Endothelial cell of umbilical vein (primary cell): ENCODE results near the gene ADH1A. TPM values are rescaled to one million over a fixed set of nuclear protein-coding genes. Genes with fewer than 3 reads are reported as not detected.

Experiments used
- BruUV-seq: library from RNA; stranded (reverse); fragments of 400-500 nt; replicated peaks from 2 replicates; lab custom pipeline; 2021; lab: Mats Ljungman, UMichigan
- CTCF ChIA-PET: fragments of 300-600, 350-600 bp; sonication (Branson Sonifier 250); formaldehyde crosslinking; loops from one replicate; lab custom pipeline; 2021; ENCODE audit warnings: antibody characterized with exemption, inconsistent platforms; lab: Charles Lee
- POLR2A ChIA-PET: fragments of 300-600, 350-600 bp; sonication (Branson Sonifier 250); formaldehyde crosslinking; loops from one replicate; lab custom pipeline; 2021; ENCODE audit warnings: antibody characterized with exemption, inconsistent platforms; lab: Charles Lee
- DNase-seq: peaks from one replicate; pipeline ENCODE4 v3.0.0-alpha.2; 2011; ENCODE audit warnings: low read depth, low spot score
- FAIRE-seq: peaks from 2 replicates; lab custom pipeline; 2011; peaks lifted over from hg19 to GRCh38; lab: Jason Lieb, UNC
- H2AFZ ChIP-seq: 2 replicates; pipeline ENCODE4 v1.6.0; 2012; ENCODE audit warnings: low read depth, low read length, control low read depth, inconsistent platforms
- H3K27ac ChIP-seq: 2 replicates; pipeline ENCODE4 v1.5.1; 2011; ENCODE audit warnings: low read depth, mild to moderate bottlenecking, control low read depth, low read length, moderate library complexity; ENCODE audit not compliant: insufficient read depth
- H3K27me3 ChIP-seq, 2 experiments: 2 replicates each; pipeline versions ENCODE4 v1.6.0 to v1.6.1; 2011; ENCODE audit warnings: low read length in 2 of 2, mixed read lengths in 1 of 2; ENCODE audit not compliant: control insufficient read depth in 2 of 2, insufficient read depth in 2 of 2
- H3K36me3 ChIP-seq, 2 experiments: 2 replicates in 1 of 2; 3 replicates in 1 of 2; pipeline ENCODE4 v1.5.1; 2011; ENCODE audit warnings: low read length in 2 of 2, mild to moderate bottlenecking in 1 of 2, moderate library complexity in 1 of 2; ENCODE audit not compliant: control insufficient read depth in 2 of 2, insufficient read depth in 2 of 2; ENCODE audit errors: extremely low read depth in 1 of 2
- H3K4me1 ChIP-seq: 3 replicates; pipeline ENCODE4 v1.5.1; 2011; ENCODE audit warnings: mild to moderate bottlenecking, low read length; ENCODE audit not compliant: control insufficient read depth, insufficient read depth; ENCODE audit errors: extremely low read depth
- H3K4me2 ChIP-seq: 2 replicates; pipeline ENCODE4 v1.6.1; 2011; ENCODE audit warnings: low read length, control low read depth, mixed read lengths; ENCODE audit not compliant: insufficient read depth
- H3K4me3 ChIP-seq, 3 experiments: fragments of 200-600 bp in 1 of 3; sonication (generic), shearing (Covaris generic) in 1 of 3; replicated peaks in 1 of 3; 2 replicates each; pipeline ENCODE4 v1.5.1; 2011 to 2016; ENCODE audit warnings: control low read depth in 3 of 3, low read length in 3 of 3, mild to moderate bottlenecking in 2 of 3, inconsistent platforms in 1 of 3, low read depth in 1 of 3, moderate library complexity in 1 of 3; ENCODE audit not compliant: insufficient read depth in 1 of 3
- H3K79me2 ChIP-seq: 2 replicates; pipeline ENCODE4 v1.6.0; 2012; ENCODE audit warnings: low read length, inconsistent platforms; ENCODE audit not compliant: control insufficient read depth, insufficient read depth
- H3K9ac ChIP-seq: replicated peaks from 2 replicates; pipeline ENCODE3; 2011; ENCODE audit warnings: low read length, control low read depth; ENCODE audit not compliant: insufficient read depth; ENCODE audit errors: extremely low read depth
- H3K9me1 ChIP-seq: replicated peaks from 3 replicates; pipeline ENCODE4 v1.6.0; 2011; ENCODE audit warnings: mild to moderate bottlenecking, low read length; ENCODE audit not compliant: control insufficient read depth, insufficient read depth; ENCODE audit errors: extremely low read depth
- H3K9me3 ChIP-seq: replicated peaks from 2 replicates; pipeline ENCODE4 v1.5.1; 2012; ENCODE audit warnings: low read length, inconsistent platforms; ENCODE audit not compliant: control insufficient read depth, insufficient read depth
- H4K20me1 ChIP-seq: replicated peaks from 2 replicates; pipeline ENCODE3; 2011; ENCODE audit warnings: mild to moderate bottlenecking, low read length; ENCODE audit not compliant: control insufficient read depth, insufficient read depth; ENCODE audit errors: extremely low read depth
- EZH2 ChIP-seq: IDR thresholded peaks from 2 replicates; pipeline ENCODE4 v1.6.1; 2012; ENCODE audit warnings: borderline replicate concordance, low read depth, mild to moderate bottlenecking, moderate library complexity, low read length, inconsistent platforms; ENCODE audit not compliant: severe bottlenecking
- FOS ChIP-seq: IDR thresholded peaks from 2 replicates; pipeline ENCODE4 v1.6.1; 2011; ENCODE audit warnings: mild to moderate bottlenecking, low read length, moderate library complexity, borderline replicate concordance; ENCODE audit not compliant: insufficient read depth
- GATA2 ChIP-seq: IDR thresholded peaks from 2 replicates; pipeline ENCODE4 v1.7.0; 2011; ENCODE audit warnings: low read depth, mild to moderate bottlenecking, moderate library complexity, mixed read lengths, low read length; ENCODE audit not compliant: insufficient read length, insufficient read depth
- JUN ChIP-seq: IDR thresholded peaks from 2 replicates; pipeline ENCODE4 v1.6.1; 2011; ENCODE audit warnings: borderline replicate concordance, low read depth; ENCODE audit not compliant: insufficient read length, insufficient read depth
- POLR2A ChIP-seq: IDR thresholded peaks from 2 replicates; pipeline ENCODE4 v1.6.1; 2012; ENCODE audit warnings: low read depth, mild to moderate bottlenecking, control low read depth, low read length
- POLR2AphosphoS5 ChIP-seq: IDR thresholded peaks from 2 replicates; pipeline ENCODE4 v1.6.1; 2012; ENCODE audit warnings: low read depth, mild to moderate bottlenecking, control low read depth, low read length, moderate library complexity; ENCODE audit not compliant: insufficient read depth
- dilution Hi-C: fragments of 300-500 bp; cut with MboI; formaldehyde crosslinking; loops from one replicate; pipeline ENCODE4 v1.15.0; 2019; ENCODE audit warnings: low sequenced_read_pairs; ENCODE audit not compliant: extremely low pct_ligation_motif_present
- intact Hi-C: fragments of 100-400 bp; cut with micrococcal nuclease; formaldehyde crosslinking; loops from one replicate; pipeline ENCODE4 v1.10.0; 2022
- polyA plus RNA-seq, 4 experiments: library from polyadenylated mRNA; depleted of rRNA in 3 of 4; stranded (reverse) in 3 of 4; unstranded in 1 of 4; fragments of >200 nt; gene quantifications; 2 replicates each; pipeline versions ENCODE4 v1.2.1 to v1.2.3, GENCODE V29; 2011 to 2012; ENCODE audit warnings: missing spikeins in 1 of 4
- total RNA-seq: library from RNA; stranded (reverse); gene quantifications from 2 replicates; pipeline ENCODE4 v1.2.3, GENCODE V29; 2021
- TF ChIP-seq, protein P1 (sequence below): IDR thresholded peaks from 2 replicates; pipeline ENCODE4 v1.6.1; 2011; ENCODE audit not compliant: insufficient read depth, insufficient read length
- TF ChIP-seq, protein P2 (sequence below), 2 donors: IDR thresholded peaks; 1 replicate in 1 of 2; 2 replicates in 1 of 2; pipeline ENCODE4 v1.5.1; 2011; ENCODE audit warnings: low read length in 2 of 2, mild to moderate bottlenecking in 2 of 2, moderate library complexity in 2 of 2, control low read depth in 1 of 2, inconsistent platforms in 1 of 2, low read depth in 1 of 2; ENCODE audit not compliant: insufficient read depth in 1 of 2; ENCODE audit errors: extremely low read depth in 1 of 2

Gene ADH1A
- total and polyA plus RNA-seq, 2 donors (not counting 3 experiments of a cell fraction or from before 2014, with no cell fraction given) = not detected

DNA sequence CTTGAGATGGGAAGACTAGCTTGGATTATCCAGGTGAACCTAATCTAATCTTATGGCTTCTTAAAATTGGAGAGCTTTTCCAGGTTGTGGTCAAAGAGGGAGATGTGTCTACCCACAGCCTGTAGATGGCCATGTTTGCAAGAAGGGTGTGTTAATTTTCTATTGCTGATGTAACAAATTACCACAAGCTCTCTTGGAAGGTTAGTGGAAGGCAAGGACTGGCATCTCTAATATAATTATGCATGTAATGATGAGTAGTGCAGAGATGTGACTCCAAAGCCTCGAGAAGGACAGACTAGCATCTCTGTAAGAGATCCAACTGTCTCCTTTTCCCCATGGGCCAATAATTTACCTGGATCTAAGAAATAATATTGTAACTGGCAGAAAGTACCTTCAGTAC is 33.6 kb upstream of the ADH1A start:
- ChIA-PET CTCF (no interaction called here), POLR2A (no interaction called here)
- Histone ChIP-seq H3K36me3 (no peaks in the 10 kb centered on the region), H3K9me1 (no peaks in the 10 kb centered on the region), H3K4me2 (no peak overlapping the region), H3K27me3 (no peaks in the 10 kb centered on the region), H3K9me3 (no peaks in the 10 kb centered on the region), H3K79me2 (no peaks in the 10 kb centered on the region), H3K4me1 (no peaks in the 10 kb centered on the region), H3K27ac (no peak overlapping the region), H2AFZ (no peak overlapping the region), H3K4me3 (no peak overlapping the region), H4K20me1 (no peaks in the 10 kb centered on the region), H3K9ac (no peak overlapping the region)
- FAIRE-seq = no peak
- intact Hi-C loops (no loop called here), dilution Hi-C loops (no loop called here)
- TF ChIP-seq JUN (no peak), POLR2A (no peak), FOS (no peak), EZH2 (no peak), POLR2AphosphoS5 (no peak), GATA2 (no peak)
- TF ChIP-seq, protein P1, sequence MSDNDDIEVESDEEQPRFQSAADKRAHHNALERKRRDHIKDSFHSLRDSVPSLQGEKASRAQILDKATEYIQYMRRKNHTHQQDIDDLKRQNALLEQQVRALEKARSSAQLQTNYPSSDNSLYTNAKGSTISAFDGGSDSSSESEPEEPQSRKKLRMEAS = no peak
- TF ChIP-seq, protein P2, sequence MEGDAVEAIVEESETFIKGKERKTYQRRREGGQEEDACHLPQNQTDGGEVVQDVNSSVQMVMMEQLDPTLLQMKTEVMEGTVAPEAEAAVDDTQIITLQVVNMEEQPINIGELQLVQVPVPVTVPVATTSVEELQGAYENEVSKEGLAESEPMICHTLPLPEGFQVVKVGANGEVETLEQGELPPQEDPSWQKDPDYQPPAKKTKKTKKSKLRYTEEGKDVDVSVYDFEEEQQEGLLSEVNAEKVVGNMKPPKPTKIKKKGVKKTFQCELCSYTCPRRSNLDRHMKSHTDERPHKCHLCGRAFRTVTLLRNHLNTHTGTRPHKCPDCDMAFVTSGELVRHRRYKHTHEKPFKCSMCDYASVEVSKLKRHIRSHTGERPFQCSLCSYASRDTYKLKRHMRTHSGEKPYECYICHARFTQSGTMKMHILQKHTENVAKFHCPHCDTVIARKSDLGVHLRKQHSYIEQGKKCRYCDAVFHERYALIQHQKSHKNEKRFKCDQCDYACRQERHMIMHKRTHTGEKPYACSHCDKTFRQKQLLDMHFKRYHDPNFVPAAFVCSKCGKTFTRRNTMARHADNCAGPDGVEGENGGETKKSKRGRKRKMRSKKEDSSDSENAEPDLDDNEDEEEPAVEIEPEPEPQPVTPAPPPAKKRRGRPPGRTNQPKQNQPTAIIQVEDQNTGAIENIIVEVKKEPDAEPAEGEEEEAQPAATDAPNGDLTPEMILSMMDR (IDR thresholded peaks at IDR 0.05; ENCODE audit: extremely low read depth in 1 of 2, insufficient read depth in 1 of 2, low read depth in 1 of 2, low read length in 2 of 2) = no peak
- no peak for DNase-seq
- BruUV-seq = no TSS peak
